Kidney (tissue), 14 donors: ENCODE data around the gene NCR2. TPM values are rescaled to one million over a fixed set of nuclear protein-coding genes. Genes with fewer than 3 reads are reported as not detected.

Source experiments
- DNase-seq, 5 donors: peaks; one replicate each; pipeline ENCODE4 v3.0.0-alpha.2; 2013 to 2020
- FAIRE-seq: peaks from 2 replicates; lab custom pipeline; 2012; peaks lifted over from hg19 to GRCh38; lab: Jason Lieb, UNC
- H3K27ac ChIP-seq, 2 donors: one replicate each; pipeline ENCODE4 v1.7.0; 2013; ENCODE audit warnings: low read depth in 2 of 2, low read length in 2 of 2, inconsistent platforms in 1 of 2
- H3K27me3 ChIP-seq: one replicate; pipeline ENCODE4 v1.7.1; 2013; ENCODE audit warnings: low read length, inconsistent platforms; ENCODE audit not compliant: control insufficient read depth, insufficient read depth
- H3K36me3 ChIP-seq, 3 donors: one replicate each; pipeline versions ENCODE4 v1.7.0 to v1.7.1; 2013; ENCODE audit warnings: low read length in 3 of 3, control low read depth in 1 of 3, inconsistent platforms in 1 of 3; ENCODE audit not compliant: insufficient read depth in 3 of 3, control insufficient read depth in 2 of 3
- H3K4me1 ChIP-seq, 3 donors: one replicate each; pipeline versions ENCODE4 v1.7.0 to v1.7.1; 2013; ENCODE audit warnings: low read length in 3 of 3, inconsistent platforms in 1 of 3, low read depth in 1 of 3; ENCODE audit not compliant: control insufficient read depth in 2 of 3, insufficient read depth in 2 of 3
- H3K4me3 ChIP-seq, 3 donors: one replicate each; pipeline versions ENCODE4 v1.7.0 to v1.8.1; 2013; ENCODE audit warnings: low read length in 3 of 3, control low read depth in 1 of 3, inconsistent platforms in 1 of 3
- H3K9ac ChIP-seq, 3 donors: one replicate each; pipeline versions ENCODE4 v1.7.0 to v1.7.1; 2013; ENCODE audit warnings: low read length in 3 of 3, control low read depth in 1 of 3, inconsistent platforms in 1 of 3
- H3K9me3 ChIP-seq, 3 donors: one replicate each; pipeline versions ENCODE4 v1.7.0 to v1.7.1; 2013; ENCODE audit warnings: low read length in 3 of 3, control low read depth in 1 of 3, inconsistent platforms in 1 of 3; ENCODE audit not compliant: control insufficient read depth in 2 of 3, insufficient read depth in 1 of 3
- CTCF ChIP-seq: IDR thresholded peaks from 3 replicates; pipeline ENCODE4 v1.5.1; 2012; ENCODE audit warnings: mild to moderate bottlenecking, moderate library complexity, borderline replicate concordance; ENCODE audit not compliant: insufficient read depth; ENCODE audit errors: extremely low read depth
- intact Hi-C: fragments of 100-400 bp; cut with DNase I; formaldehyde crosslinking; loops from one replicate; pipeline ENCODE4 v1.11.1; 2022
- polyA plus RNA-seq: library from polyadenylated mRNA; stranded (reverse); fragments of 350-450 nt; fragmentation: Illumina TruSeq; extraction: RNeasy Lipid Tissue Mini Kit (QIAGEN cat#74804); gene quantifications from one replicate; pipeline ENCODE4 v1.2.3, GENCODE V29; 2014; ENCODE audit warnings: low read depth, low replicate concordance; ENCODE audit not compliant: insufficient read depth
- total RNA-seq: library from RNA; stranded (reverse); fragmentation: NEBNext Ultra II Directional; extraction: Animal tissue kit (Norgen Biotek cat#: 25700); gene quantifications from one replicate; pipeline ENCODE4 v1.2.1, GENCODE V29; 2021
- donor health status: control.
- donor health status: control.
- donor health status: control.
- donor health status: control.
- donor health status: control.
- donor health status: DM: yes; HTN: yes; CAD: no.
- donor health status: Normal renal cell carcinoma (clear cell type).

Gene NCR2
- total and polyA plus RNA-seq, 2 donors from 2014 or later = not detected

GRCh38 chr6:41335943-41336342, 535 bp downstream of the NCR2 start:
- Histone ChIP-seq H3K27ac (no peak overlapping the region), H3K9me3 (no peaks in the 10 kb centered on the region), H3K4me3 (no peak overlapping the region), H3K36me3 (no peaks in the 10 kb centered on the region), H3K9ac (no peak overlapping the region), H3K4me1 (no peaks in the 10 kb centered on the region), H3K27me3 (no peaks in the 10 kb centered on the region)
- TF ChIP-seq CTCF = no peak
- intact Hi-C loops = no loop called here
- no peak for FAIRE-seq
- DNase-seq = no peak

- no peaks in the 10 kb centered on the region for H3K4me1 ChIP-seq
- TF ChIP-seq CTCF = no peak
- no peak overlapping the region for H3K4me3 ChIP-seq
- no peaks in the 10 kb centered on the region for H3K27me3 ChIP-seq
- FAIRE-seq = no peak
- no peak overlapping the region for H3K9ac ChIP-seq
- no peaks in the 10 kb centered on the region for H3K36me3 ChIP-seq
- DNase-seq = no peak
- intact Hi-C loops = no loop called here
- no peak overlapping the region for H3K27ac ChIP-seq
- H3K9me3 ChIP-seq = no peaks in the 10 kb centered on the region
These were observed 1.4 kb downstream of the NCR2 start for GRCh38 chr6:41336824-41337223.

GRCh38 chr6:41337709-41338108, 2.3 kb downstream of the NCR2 start:
- DNase-seq (no peak), FAIRE-seq (no peak)
- Histone ChIP-seq H3K4me1 (no peaks in the 10 kb centered on the region), H3K4me3 (no peak overlapping the region), H3K36me3 (no peaks in the 10 kb centered on the region), H3K9me3 (no peaks in the 10 kb centered on the region), H3K27me3 (no peaks in the 10 kb centered on the region), H3K27ac (no peak overlapping the region), H3K9ac (no peak overlapping the region)
- intact Hi-C loops = no loop called here
- TF ChIP-seq CTCF = no peak

GRCh38 chr6:41338659-41339058, 3.3 kb downstream of the NCR2 start:
- no peak for FAIRE-seq
- H3K36me3 ChIP-seq = no peaks in the 10 kb centered on the region
- DNase-seq = peak in 2 of 5 donors; percentile 49 to 58
- no peaks in the 10 kb centered on the region for H3K27me3 ChIP-seq
- H3K9me3 ChIP-seq = no peaks in the 10 kb centered on the region
- no peak for TF ChIP-seq CTCF
- no peak overlapping the region for H3K9ac ChIP-seq
- intact Hi-C loops = no loop called here
- no peak overlapping the region for H3K27ac ChIP-seq
- no peaks in the 10 kb centered on the region for H3K4me1 ChIP-seq
- H3K4me3 ChIP-seq = no peak overlapping the region
